Measurements from ENCODE around the gene CNGA1. TPM values are rescaled to one million over a fixed set of nuclear protein-coding genes. Genes with fewer than 3 reads are reported as not detected.
"Not testable (repeated sequence)": the region's sequence is repeated elsewhere in the genome, so short reads cannot be mapped to it uniquely, and the experiment has no call there.

Gene CNGA1
- polyA plus RNA-seq, 1 experiment: not detected

DNA sequence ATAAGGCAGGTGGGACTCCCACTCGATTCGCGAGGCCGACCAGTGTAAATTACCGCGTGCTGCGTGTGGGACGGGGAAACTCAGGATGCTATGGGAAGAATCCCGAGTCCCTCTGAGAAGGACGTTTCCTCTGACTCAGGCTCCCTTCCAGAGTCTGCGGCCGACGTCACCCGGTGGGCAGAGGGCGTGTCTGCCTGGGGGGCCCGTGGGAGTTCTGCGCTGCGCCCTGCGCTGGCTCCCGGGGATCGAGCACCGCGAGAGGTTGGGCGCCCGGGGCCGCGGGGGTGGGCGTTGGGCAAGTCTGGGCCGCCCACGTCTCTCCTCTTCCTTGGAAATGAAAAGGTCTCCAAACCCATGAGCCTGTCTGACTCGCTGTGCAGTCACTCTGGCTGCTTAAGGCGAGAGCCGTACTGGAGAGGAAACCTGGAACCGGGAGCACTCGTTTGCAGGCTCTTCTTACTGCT is 659 bp upstream of the CNGA1 start:
- H3K27ac ChIP-seq (ENCODE audit: low read depth, low read length): no peak overlapping the region
- POLR2A ChIA-PET: no interaction called here
- TF ChIP-seq, protein P1, sequence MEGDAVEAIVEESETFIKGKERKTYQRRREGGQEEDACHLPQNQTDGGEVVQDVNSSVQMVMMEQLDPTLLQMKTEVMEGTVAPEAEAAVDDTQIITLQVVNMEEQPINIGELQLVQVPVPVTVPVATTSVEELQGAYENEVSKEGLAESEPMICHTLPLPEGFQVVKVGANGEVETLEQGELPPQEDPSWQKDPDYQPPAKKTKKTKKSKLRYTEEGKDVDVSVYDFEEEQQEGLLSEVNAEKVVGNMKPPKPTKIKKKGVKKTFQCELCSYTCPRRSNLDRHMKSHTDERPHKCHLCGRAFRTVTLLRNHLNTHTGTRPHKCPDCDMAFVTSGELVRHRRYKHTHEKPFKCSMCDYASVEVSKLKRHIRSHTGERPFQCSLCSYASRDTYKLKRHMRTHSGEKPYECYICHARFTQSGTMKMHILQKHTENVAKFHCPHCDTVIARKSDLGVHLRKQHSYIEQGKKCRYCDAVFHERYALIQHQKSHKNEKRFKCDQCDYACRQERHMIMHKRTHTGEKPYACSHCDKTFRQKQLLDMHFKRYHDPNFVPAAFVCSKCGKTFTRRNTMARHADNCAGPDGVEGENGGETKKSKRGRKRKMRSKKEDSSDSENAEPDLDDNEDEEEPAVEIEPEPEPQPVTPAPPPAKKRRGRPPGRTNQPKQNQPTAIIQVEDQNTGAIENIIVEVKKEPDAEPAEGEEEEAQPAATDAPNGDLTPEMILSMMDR (IDR thresholded peaks at IDR 0.05; ENCODE audit: low read depth, low read length): no peak

DNA sequence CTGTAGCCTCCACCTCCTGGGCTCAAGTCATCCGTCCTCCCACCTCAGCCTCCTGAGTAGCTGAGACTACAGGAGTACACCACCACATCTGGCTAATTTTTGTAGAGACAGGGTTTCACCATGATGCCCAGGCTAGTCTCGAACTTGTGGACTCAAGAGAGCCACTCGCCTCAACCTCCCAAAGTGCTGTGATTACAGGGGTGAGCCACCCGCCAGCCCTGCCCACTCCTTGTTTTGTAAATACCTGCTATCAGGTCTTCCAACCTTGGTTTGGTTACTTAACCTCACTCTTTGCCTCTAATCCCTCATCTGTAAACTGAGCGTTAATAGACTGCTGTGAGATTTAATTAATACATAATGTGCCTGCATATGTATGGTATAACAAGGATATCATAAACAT is 803 bp downstream of the CNGA1 start:
- Histone ChIP-seq H3K27me3 (ENCODE audit: control insufficient read depth, insufficient read depth, low read length) (peaks cover 8% of the 10 kb centered on the region), H3K9me3 (ENCODE audit: control insufficient read depth, insufficient read depth, low read length) (no peaks in the 10 kb centered on the region; the same call in 1 of the 2 replicates), H3K27ac (ENCODE audit: low read depth, low read length) (no peak overlapping the region), H3K4me3 (ENCODE audit: low read depth, low read length) (no peak overlapping the region)
- ChIA-PET CTCF (no interaction called here), POLR2A (no interaction called here)
- no peak for DNase-seq (ENCODE audit: low read depth, low spot score)
- TF ChIP-seq, protein P1 (IDR thresholded peaks at IDR 0.05; ENCODE audit: low read depth, low read length): no peak

More for the DNA sequence above, 659 bp upstream of the CNGA1 start:
- CTCF ChIA-PET: interaction anchor here (1.3 to 2.0 kb wide), 2 partner anchors 17 to 123 kb away, joined by 3 to 10 read pairs; no protein-coding TSS in a partner anchor
- no peak for DNase-seq (ENCODE audit: low read depth, low spot score)
- peaks cover 8% of the 10 kb centered on the region for H3K27me3 ChIP-seq (ENCODE audit: control insufficient read depth, insufficient read depth, low read length)
- no peaks in the 10 kb centered on the region; the same call in 1 of the 2 replicates for H3K9me3 ChIP-seq (ENCODE audit: control insufficient read depth, insufficient read depth, low read length)
- peak overlapping the region; percentile 63 for H3K4me3 ChIP-seq (ENCODE audit: low read depth, low read length)

DNA sequence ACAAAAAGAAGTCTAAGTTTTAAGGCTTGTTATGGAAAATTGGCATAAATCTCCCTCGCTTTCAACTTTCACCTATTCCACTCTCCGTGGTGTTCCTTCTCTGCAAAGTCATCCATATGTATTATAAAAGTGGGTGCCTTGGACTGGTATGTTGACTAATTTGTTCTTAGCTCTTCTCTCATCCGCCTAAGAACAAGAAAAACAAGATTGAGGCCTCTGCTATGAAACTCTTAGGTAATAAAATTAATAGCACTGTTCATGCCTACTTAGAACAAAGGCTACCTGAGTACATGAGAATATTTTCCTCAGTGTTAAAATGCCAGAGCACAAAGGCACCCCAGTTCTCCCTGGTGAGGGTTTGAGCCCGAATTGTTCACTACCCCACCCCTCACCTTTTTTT is 1.3 kb downstream of the CNGA1 start:
- ChIA-PET CTCF (no interaction called here), POLR2A (no interaction called here)
- no peak overlapping the region for H3K27ac ChIP-seq (ENCODE audit: low read depth, low read length)
- no peaks in the 10 kb centered on the region; the same call in 1 of the 2 replicates for H3K9me3 ChIP-seq (ENCODE audit: control insufficient read depth, insufficient read depth, low read length)
- no peak for DNase-seq (ENCODE audit: low read depth, low spot score)
- H3K27me3 ChIP-seq (ENCODE audit: control insufficient read depth, insufficient read depth, low read length): peaks cover 8% of the 10 kb centered on the region
- no peak overlapping the region for H3K4me3 ChIP-seq (ENCODE audit: low read depth, low read length)
- TF ChIP-seq, protein P1 (IDR thresholded peaks at IDR 0.05; ENCODE audit: low read depth, low read length): no peak

DNA sequence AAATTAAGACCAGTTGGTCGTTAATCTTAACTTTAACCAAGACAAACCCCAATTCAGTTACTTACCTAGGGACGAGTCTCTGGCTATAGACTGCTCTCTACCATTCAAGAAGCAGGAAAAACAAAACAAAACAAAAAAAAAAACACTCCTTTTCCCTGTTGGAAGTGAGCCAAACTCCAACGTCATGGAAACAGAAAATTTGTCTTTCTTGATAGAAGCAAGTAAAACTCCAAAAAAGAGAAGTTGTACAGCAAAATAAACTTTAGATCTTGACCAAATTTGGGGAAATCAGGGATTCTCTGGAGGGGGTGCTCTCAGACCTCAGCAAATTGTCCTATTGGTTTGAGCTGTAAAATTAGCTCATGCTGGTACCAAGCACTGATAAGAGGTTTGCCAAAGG is 3.7 kb downstream of the CNGA1 start:
- ChIA-PET POLR2A (no interaction called here), CTCF (no interaction called here)
- Histone ChIP-seq H3K27me3 (ENCODE audit: control insufficient read depth, insufficient read depth, low read length) (peaks cover 8% of the 10 kb centered on the region), H3K27ac (ENCODE audit: low read depth, low read length) (no peak overlapping the region), H3K9me3 (ENCODE audit: control insufficient read depth, insufficient read depth, low read length) (no peaks in the 10 kb centered on the region; the same call in none of the 2 replicates), H3K4me3 (ENCODE audit: low read depth, low read length) (no peak overlapping the region)
- TF ChIP-seq, protein P1 (IDR thresholded peaks at IDR 0.05; ENCODE audit: low read depth, low read length): no peak
- no peak for DNase-seq (ENCODE audit: low read depth, low spot score)

DNA sequence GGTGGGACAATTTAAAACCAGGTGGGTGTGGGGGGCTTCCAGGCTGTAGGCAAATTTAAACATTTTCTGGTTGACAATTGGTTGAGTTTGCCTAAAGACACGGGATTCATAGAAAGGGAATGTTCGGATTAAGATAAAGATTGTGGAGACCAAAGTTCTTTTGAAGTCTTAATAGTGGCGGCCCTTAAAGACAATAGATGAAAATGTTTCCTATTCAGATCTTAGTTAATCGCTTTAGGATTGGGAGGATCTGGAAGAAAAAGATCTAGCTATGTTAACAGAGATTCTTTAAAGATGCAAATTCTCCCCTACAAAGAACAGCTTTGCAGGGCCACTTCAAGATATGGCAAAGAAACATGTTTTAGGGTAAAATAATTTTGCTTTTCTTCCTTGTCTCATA is 4.8 kb downstream of the CNGA1 start:
- TF ChIP-seq, protein P1 (IDR thresholded peaks at IDR 0.05; ENCODE audit: low read depth, low read length): no peak
- Histone ChIP-seq H3K4me3 (ENCODE audit: low read depth, low read length) (no peak overlapping the region), H3K9me3 (ENCODE audit: control insufficient read depth, insufficient read depth, low read length) (no peaks in the 10 kb centered on the region; the same call in none of the 2 replicates), H3K27me3 (ENCODE audit: control insufficient read depth, insufficient read depth, low read length) (peaks cover 5% of the 10 kb centered on the region), H3K27ac (ENCODE audit: low read depth, low read length) (no peak overlapping the region)
- no peak for DNase-seq (ENCODE audit: low read depth, low spot score)
- ChIA-PET CTCF (interaction anchor here (0.7 kb wide), 1 partner anchor 321 kb away, joined by 5 read pairs; no protein-coding TSS in a partner anchor), POLR2A (interaction anchor here (0.7 kb wide), 1 partner anchor 1024 kb away, joined by 3 read pairs; no protein-coding TSS in a partner anchor)

DNA sequence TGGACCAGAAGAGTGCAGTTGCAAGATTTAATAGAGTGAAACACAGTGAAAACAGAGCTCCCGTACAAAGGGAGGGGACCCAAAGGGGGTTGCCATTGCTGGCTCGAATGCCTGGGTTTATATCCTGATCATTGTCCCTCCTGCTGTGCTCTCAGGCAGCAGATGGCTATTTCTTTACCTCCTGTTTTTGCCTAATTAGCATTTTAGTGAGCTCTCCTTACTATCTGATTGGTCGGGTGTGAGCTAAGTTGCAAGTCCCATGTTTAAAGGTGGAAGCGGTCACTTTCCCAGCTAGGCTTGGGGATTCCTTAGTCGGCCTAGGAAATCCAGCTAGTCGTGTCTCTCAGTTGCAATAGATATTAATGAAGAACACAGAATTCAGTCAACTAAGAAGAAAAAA is 5.6 kb downstream of the CNGA1 start:
- CTCF ChIA-PET; H3K9me3 ChIP-seq (ENCODE audit: control insufficient read depth, insufficient read depth, low read length): not testable (repeated sequence)

More for the DNA sequence above, 5.6 kb downstream of the CNGA1 start:
- DNase-seq (ENCODE audit: low read depth, low spot score); H3K27me3 ChIP-seq (ENCODE audit: control insufficient read depth, insufficient read depth, low read length); H3K27ac ChIP-seq (ENCODE audit: low read depth, low read length); H3K4me3 ChIP-seq (ENCODE audit: low read depth, low read length); POLR2A ChIA-PET: not testable (repeated sequence)
